ENCODE results near the gene SIGLEC15.
A peak's percentile ranks its signal among the peaks of the same experiment; 100 is the strongest.

Gene SIGLEC15, protein sequence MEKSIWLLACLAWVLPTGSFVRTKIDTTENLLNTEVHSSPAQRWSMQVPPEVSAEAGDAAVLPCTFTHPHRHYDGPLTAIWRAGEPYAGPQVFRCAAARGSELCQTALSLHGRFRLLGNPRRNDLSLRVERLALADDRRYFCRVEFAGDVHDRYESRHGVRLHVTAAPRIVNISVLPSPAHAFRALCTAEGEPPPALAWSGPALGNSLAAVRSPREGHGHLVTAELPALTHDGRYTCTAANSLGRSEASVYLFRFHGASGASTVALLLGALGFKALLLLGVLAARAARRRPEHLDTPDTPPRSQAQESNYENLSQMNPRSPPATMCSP

DNA sequence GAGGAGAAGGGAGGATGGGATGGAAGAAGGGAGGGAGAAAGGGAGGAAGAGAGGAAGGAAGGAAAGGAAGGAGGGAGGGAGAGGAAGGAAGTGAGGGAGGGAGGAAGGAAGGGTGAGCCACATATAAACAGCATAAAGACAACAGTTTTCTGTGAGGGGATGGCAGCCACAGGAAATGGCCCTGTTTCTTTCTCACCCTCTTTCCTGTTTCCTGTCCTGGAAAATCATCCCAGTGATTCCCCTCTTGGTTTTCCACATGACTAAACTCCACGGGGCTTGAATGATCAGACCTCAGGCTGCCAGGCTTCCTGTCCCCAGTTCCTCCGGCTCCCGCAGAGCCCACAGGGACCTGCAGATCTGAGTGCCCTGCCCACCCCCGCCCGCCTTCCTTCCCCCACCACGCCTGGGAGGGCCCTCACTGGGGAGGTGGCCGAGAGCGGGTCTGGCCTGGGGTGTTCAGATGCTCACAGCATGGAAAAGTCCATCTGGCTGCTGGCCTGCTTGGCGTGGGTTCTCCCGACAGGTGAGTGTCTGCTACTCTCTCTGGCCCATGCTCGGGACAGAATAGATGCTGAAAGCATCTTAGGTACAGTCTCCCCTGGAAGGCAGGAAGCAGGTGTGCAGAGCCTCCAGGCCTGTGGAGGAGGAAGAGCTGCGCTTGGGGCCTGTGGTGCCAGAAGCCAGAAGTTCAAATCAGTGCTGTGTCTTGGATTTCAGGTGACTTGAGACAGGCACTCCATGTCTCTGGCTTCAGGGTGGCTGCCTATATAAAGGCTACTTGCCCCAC is at the start of gene SIGLEC15:
Gene SIGLEC15, plus strand, starts transcription at position 418 of the 787 bp plus-strand sequence. Its CDS starts 54 bp downstream, at position 472.
- no peak for DNase-seq (ENCODE audit: extremely low read depth, low read depth)
- TF ChIP-seq, protein P1, sequence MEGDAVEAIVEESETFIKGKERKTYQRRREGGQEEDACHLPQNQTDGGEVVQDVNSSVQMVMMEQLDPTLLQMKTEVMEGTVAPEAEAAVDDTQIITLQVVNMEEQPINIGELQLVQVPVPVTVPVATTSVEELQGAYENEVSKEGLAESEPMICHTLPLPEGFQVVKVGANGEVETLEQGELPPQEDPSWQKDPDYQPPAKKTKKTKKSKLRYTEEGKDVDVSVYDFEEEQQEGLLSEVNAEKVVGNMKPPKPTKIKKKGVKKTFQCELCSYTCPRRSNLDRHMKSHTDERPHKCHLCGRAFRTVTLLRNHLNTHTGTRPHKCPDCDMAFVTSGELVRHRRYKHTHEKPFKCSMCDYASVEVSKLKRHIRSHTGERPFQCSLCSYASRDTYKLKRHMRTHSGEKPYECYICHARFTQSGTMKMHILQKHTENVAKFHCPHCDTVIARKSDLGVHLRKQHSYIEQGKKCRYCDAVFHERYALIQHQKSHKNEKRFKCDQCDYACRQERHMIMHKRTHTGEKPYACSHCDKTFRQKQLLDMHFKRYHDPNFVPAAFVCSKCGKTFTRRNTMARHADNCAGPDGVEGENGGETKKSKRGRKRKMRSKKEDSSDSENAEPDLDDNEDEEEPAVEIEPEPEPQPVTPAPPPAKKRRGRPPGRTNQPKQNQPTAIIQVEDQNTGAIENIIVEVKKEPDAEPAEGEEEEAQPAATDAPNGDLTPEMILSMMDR (IDR thresholded peaks at IDR 0.05; ENCODE audit: low read depth, low read length): no peak

DNA sequence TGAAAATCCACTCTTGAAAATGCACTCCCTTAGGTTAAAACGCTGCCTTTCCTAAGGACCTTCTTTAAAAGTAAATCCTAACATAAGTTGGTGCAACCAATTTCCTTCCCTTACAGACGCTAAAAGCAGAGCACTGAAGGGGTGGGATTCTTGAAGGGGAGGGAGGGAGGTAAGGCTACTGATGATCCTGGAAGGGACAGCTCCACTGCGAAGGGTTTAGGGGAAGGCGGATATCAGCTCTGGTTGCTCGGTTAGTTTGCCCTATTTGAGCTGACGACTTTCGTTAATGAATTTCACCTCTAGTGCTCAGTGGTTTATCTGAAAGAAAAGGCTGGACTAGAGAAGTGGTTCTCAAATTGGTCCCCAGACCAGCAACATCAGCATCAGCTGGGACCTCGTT is 49.7 kb upstream of the SIGLEC15 start:
- TF ChIP-seq, protein P1 (IDR thresholded peaks at IDR 0.05; ENCODE audit: low read depth, low read length): no peak
- no peak for DNase-seq (ENCODE audit: extremely low read depth, low read depth)

DNA sequence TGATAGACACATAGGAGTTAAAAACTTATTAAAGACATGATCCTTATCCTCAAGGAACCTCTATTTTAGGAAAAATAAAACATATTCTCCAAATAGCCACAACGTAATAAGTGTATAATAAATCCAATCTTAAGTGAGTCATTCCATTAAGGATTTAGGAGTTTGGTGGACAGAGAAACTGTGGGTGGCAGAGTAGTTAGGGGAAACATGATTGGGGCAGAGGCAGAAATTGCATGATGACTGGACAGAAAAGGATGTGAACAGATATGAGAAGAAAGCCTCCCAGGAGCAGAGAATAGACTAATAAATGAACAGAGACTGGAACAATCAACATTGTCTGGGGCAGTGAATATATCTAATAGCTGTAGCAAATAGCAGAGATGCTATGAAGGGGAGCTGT is 48.1 kb upstream of the SIGLEC15 start:
- TF ChIP-seq, protein P1 (IDR thresholded peaks at IDR 0.05; ENCODE audit: low read depth, low read length): no peak
- DNase-seq (ENCODE audit: extremely low read depth, low read depth): peak; percentile 38

DNA sequence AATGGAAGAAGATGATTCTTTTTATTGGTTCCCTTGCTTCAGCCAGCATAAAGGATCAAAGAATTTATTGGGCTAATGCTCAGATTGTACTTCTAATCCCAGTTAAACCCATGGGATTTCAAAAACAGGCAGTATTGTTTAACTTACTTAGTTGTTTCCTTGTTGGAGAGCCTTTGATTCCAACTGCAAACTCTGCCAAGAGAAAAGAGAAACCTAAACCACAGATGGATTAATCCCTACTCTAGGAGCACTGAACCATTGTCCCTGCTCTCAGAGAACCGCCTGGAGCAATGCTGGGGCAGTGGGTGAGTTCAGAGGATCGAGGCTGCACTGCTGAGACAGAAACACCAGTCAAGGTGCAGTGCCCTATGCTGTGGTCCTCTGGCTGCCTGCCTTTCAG is 44.9 kb upstream of the SIGLEC15 start:
- TF ChIP-seq, protein P1 (IDR thresholded peaks at IDR 0.05; ENCODE audit: low read depth, low read length): no peak
- peak; percentile 57 for DNase-seq (ENCODE audit: extremely low read depth, low read depth)

DNA sequence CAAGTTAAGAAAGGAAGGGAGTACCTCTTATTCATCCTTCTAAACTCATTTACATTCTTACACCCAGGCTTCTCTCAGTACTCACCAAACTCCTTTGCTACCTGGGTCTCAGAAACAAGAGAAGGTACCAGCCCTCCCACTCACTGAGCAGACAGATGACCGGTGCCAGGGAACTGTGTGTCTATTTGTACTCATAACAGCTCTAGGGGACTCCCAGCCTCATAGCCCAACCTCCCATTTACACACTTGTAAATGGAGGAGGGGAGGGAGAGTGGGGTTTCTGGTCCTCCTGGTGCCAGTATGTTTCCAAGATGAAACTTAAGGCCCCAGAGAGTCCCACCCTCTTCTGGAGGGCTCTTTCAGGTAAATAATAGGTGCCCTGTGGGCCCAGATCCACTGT is 42.8 kb upstream of the SIGLEC15 start:
- no peak for DNase-seq (ENCODE audit: extremely low read depth, low read depth)
- TF ChIP-seq, protein P1 (IDR thresholded peaks at IDR 0.05; ENCODE audit: low read depth, low read length): no peak

DNA sequence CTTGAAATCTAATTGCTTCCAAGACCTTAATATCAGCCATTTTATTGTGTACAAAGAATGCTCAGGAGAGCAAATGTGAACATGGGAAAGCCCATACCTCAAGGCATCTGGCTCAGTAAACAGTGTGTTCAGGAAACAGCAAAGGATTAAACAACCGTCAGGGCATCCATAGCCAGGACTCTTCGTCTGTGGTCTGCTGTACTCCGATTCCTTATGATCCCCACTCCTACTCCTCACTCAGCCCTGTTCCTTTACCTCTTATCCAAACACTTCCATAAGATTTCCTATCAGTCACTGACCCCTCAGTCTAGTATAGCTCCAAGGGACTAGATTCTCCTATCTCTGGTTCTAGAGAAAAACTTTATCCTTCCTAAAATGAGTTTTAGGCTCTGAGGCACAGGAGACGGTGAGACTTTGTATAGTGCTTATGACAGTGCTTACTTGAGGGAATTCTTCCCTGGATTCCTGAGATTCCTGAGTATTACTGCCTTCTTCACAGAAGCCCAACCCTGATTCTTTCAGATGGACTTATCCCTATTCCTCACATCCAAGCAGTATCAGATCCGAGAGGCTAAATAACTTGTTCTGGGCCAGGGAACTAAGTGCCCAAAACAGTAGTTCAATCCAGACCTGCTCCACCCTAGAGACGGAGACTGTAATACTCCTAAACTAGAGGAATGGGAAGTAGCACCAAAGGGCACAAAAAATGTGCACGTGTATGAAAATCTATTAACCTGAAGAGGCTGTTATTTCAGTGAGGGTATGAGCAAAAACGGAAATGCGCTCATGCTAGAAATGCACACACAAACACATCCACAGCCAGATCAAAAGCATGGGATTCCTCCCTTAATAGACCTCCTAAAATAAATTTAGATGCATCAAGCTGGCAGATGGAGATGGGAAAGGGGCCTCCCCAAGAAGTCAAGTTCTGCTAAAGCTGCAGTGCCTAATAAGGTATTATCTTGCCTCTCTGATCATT is 42.1 kb upstream of the SIGLEC15 start:
- DNase-seq (ENCODE audit: extremely low read depth, low read depth): no peak
- TF ChIP-seq, protein P1 (IDR thresholded peaks at IDR 0.05; ENCODE audit: low read depth, low read length): no peak

Measured in AG09319 (cell line).